WTC11 (cell line): ENCODE data around the gene MXRA8.

ENCODE experiments used
- CTCF ChIP-seq: fragments of 200-600 bp; IDR thresholded peaks from 2 replicates; pipeline ENCODE4 v1.8.0; 2022; ENCODE audit warnings: antibody characterized with exemption
- E2F5 ChIP-seq: sonication (generic); formaldehyde crosslinking; IDR thresholded peaks from 2 replicates; pipeline ENCODE4 v1.8.1; 2022; ENCODE audit warnings: mild to moderate bottlenecking, moderate library complexity, missing genetic modification reagents
- TF ChIP-seq, protein P1 (sequence below): sonication (generic); formaldehyde crosslinking; IDR thresholded peaks from 2 replicates; pipeline ENCODE4 v1.8.0; 2023; ENCODE audit warnings: missing genetic modification reagents, mild to moderate bottlenecking, borderline replicate concordance

DNA sequence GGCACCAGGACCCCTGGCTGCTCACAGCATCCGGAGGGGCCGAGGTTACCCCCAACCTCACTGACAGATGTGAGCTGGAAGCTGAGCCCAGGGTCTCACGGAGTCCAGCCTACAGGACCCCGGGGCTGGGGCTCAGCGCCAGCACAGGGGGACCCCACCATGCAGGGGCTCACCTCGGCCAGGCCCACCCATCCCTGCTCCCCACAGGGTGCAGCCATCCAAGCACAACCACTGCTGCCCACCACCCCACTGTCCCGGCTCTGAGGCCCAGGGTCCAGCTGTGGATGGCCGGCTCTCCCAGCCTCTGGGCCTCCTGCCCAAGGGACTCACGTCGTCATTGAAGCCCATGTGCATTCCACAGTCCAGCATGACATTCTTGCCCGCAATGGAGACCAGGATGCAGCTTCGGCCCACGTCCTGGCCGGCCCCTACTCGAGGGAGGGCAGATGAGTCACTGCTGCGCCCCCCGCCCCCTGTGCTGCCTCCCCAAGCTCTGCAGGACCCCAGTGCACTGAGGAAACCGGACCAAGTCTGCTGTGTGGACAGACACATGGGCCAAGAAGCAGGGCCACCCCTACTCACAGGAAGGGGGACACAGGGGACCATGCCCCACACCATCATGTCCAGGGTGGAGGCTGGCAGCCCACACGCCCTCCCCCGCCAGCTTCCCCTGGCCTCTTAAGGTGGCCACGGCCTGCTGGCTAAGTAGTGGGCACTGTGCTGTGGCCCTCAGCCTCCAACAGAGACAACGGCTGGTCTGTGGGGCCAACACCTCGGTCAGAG lies 37.5 kb downstream of the MXRA8 start:
- TF ChIP-seq CTCF (no peak), E2F5 (CRISPR knock-in tag) (no peak)
- TF ChIP-seq, protein P1, sequence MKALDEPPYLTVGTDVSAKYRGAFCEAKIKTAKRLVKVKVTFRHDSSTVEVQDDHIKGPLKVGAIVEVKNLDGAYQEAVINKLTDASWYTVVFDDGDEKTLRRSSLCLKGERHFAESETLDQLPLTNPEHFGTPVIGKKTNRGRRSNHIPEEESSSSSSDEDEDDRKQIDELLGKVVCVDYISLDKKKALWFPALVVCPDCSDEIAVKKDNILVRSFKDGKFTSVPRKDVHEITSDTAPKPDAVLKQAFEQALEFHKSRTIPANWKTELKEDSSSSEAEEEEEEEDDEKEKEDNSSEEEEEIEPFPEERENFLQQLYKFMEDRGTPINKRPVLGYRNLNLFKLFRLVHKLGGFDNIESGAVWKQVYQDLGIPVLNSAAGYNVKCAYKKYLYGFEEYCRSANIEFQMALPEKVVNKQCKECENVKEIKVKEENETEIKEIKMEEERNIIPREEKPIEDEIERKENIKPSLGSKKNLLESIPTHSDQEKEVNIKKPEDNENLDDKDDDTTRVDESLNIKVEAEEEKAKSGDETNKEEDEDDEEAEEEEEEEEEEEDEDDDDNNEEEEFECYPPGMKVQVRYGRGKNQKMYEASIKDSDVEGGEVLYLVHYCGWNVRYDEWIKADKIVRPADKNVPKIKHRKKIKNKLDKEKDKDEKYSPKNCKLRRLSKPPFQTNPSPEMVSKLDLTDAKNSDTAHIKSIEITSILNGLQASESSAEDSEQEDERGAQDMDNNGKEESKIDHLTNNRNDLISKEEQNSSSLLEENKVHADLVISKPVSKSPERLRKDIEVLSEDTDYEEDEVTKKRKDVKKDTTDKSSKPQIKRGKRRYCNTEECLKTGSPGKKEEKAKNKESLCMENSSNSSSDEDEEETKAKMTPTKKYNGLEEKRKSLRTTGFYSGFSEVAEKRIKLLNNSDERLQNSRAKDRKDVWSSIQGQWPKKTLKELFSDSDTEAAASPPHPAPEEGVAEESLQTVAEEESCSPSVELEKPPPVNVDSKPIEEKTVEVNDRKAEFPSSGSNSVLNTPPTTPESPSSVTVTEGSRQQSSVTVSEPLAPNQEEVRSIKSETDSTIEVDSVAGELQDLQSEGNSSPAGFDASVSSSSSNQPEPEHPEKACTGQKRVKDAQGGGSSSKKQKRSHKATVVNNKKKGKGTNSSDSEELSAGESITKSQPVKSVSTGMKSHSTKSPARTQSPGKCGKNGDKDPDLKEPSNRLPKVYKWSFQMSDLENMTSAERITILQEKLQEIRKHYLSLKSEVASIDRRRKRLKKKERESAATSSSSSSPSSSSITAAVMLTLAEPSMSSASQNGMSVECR (CRISPR knock-in tag): no peak
